T-cell (primary cell): ENCODE measurements around the gene FKBP1B. TPM values are rescaled to one million over a fixed set of nuclear protein-coding genes. Genes with fewer than 3 reads are reported as not detected.
"Not testable (repeated sequence)": the region's sequence is repeated elsewhere in the genome, so short reads cannot be mapped to it uniquely, and the experiment has no call there.

Experiments used
- ATAC-seq, 4 experiments: fragments of 200-7000 bp in 3 of 4; fragments of 150-1000 bp in 1 of 4; cut with Tn5 transposase; replicated peaks in 1 of 4; 1 replicate in 3 of 4; 2 replicates in 1 of 4; pipeline ENCODE4 v1.10.0; 2021; ENCODE audit warnings: moderate library complexity in 3 of 4, mild to moderate bottlenecking in 2 of 4, moderate number of reproducible peaks in 1 of 4
- CTCF ChIA-PET, 2 donors: fragments of 300-600 bp; sonication (Branson Sonifier 250); formaldehyde crosslinking; loops; one replicate each; lab custom pipeline; 2022; ENCODE audit warnings: antibody characterized with exemption in 2 of 2; lab: Charles Lee
- POLR2A ChIA-PET, 2 donors: fragments of 300-600 bp; sonication (Branson Sonifier 250); formaldehyde crosslinking; loops; one replicate each; lab custom pipeline; 2022; ENCODE audit warnings: antibody characterized with exemption in 2 of 2; lab: Charles Lee
- DNase-seq, 35 experiments: peaks; one replicate each; pipeline versions ENCODE4 v3.0.0 to v3.0.0-alpha.2; 2013 to 2023
- H3K27ac ChIP-seq: one replicate; pipeline ENCODE4 v1.5.1; 2013; ENCODE audit warnings: low read length
- H3K27me3 ChIP-seq, 2 experiments: replicated peaks in 1 of 2; 1 replicate in 1 of 2; 2 replicates in 1 of 2; pipeline versions ENCODE4 v1.6.1 to v1.7.0; 2013; ENCODE audit warnings: low read length in 1 of 2, mixed read lengths in 1 of 2; ENCODE audit not compliant: control insufficient read depth in 2 of 2, insufficient read depth in 2 of 2; ENCODE audit errors: extremely low read depth in 1 of 2
- H3K36me3 ChIP-seq, 2 donors: 1 replicate in 1 of 2; 2 replicates in 1 of 2; pipeline versions ENCODE4 v1.6.1 to v1.7.0; 2013; ENCODE audit warnings: low read length in 1 of 2; ENCODE audit not compliant: control insufficient read depth in 2 of 2, insufficient read depth in 1 of 2; ENCODE audit errors: extremely low read depth in 1 of 2
- H3K4me1 ChIP-seq, 2 experiments: 1 replicate in 1 of 2; 2 replicates in 1 of 2; pipeline versions ENCODE4 v1.6.1 to v1.7.0; 2013; ENCODE audit warnings: low read length in 2 of 2, mixed read lengths in 1 of 2; ENCODE audit not compliant: insufficient read depth in 2 of 2, control insufficient read depth in 1 of 2; ENCODE audit errors: extremely low read depth in 1 of 2
- H3K4me3 ChIP-seq, 2 donors: 1 replicate in 1 of 2; 2 replicates in 1 of 2; pipeline versions ENCODE4 v1.5.1 to v1.7.0; 2013; ENCODE audit warnings: mild to moderate bottlenecking in 2 of 2, low read length in 1 of 2, moderate library complexity in 1 of 2; ENCODE audit not compliant: control insufficient read depth in 1 of 2; ENCODE audit errors: extremely low read depth in 1 of 2
- H3K9me3 ChIP-seq: 2 replicates; pipeline ENCODE4 v1.7.0; 2013
- H3K27ac Mint-ChIP-seq, 2 donors: one replicate each; pipeline ENCODE4 v1.8.0; 2020 to 2021; ENCODE audit warnings: mild to moderate bottlenecking in 2 of 2, mixed read lengths in 2 of 2
- H3K27me3 Mint-ChIP-seq, 2 donors: one replicate each; pipeline ENCODE4 v1.8.0; 2021 to 2022; ENCODE audit warnings: mixed read lengths in 2 of 2
- H3K36me3 Mint-ChIP-seq: one replicate; pipeline ENCODE4 v1.8.0; 2021; ENCODE audit warnings: mixed read lengths
- H3K4me1 Mint-ChIP-seq, 3 donors: one replicate each; pipeline ENCODE4 v1.8.0; 2020 to 2022; ENCODE audit warnings: mixed read lengths in 3 of 3, mild to moderate bottlenecking in 1 of 3
- H3K4me3 Mint-ChIP-seq, 3 donors: one replicate each; pipeline ENCODE4 v1.8.0; 2020 to 2022; ENCODE audit warnings: mild to moderate bottlenecking in 3 of 3, mixed read lengths in 3 of 3, moderate library complexity in 3 of 3
- H3K9me3 Mint-ChIP-seq, 3 donors: one replicate each; pipeline ENCODE4 v1.8.0; 2020 to 2022; ENCODE audit warnings: mixed read lengths in 3 of 3
- WGBS: methylation state at CpG from one replicate; pipeline ENCODE4 v1.1.5; 2013; ENCODE audit warnings: missing lambda C conversion rate; ENCODE audit not compliant: insufficient coverage; 5-methylcytosine and 5-hydroxymethylcytosine counted together
- total RNA-seq, 35 experiments: library from RNA in 6 of 35; stranded (reverse) in 6 of 35; fragments of 120-200 nt in 1 of 35; gene quantifications; one replicate each; pipeline versions ENCODE4 v1.2.1 to v1.2.4 and lab custom pipeline; 2013 to 2026

The FKBP1B gene
- total RNA-seq, 5 donors from 2014 or later (not counting 1 experiment from before 2014, with no cell fraction given), result 1.2 to 1.5 (median 1.2) TPM

DNA sequence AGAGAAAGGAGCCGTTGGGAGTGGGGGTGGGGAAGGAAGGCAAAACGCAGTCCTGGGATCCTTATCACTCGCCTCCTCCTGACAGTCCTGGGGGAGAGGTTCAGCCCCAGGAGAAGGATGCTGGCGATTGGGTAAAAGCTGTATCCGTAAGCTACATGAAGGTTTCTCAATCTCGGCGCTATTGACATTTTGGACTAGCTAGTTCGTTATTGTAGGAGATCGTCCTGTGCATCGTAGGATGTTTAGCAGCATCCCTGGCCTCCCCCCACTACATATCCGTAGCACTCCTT lies 35.6 kb downstream of the FKBP1B start:
- H3K4me1 Mint-ChIP-seq, result peaks cover 13 to 16% (median 15%) of the 10 kb centered on the region in 3 donors
- H3K27ac ChIP-seq, result no peak overlapping the region
- no peaks in the 10 kb centered on the region for H3K9me3 ChIP-seq
- ChIA-PET CTCF (interaction anchor here (0.5 to 3.0 kb wide), 11 partner anchors 8 to 507 kb away, joined by 3 to 55 read pairs (median 6); partner anchors contain the start of genes ATAD2B (in 1 of the 2), PFN4 (in 1 of the 2), SF3B6 (in 1 of the 2) and WDCP (in 1 of the 2)), POLR2A (no interaction called here)
- H3K27me3 ChIP-seq, result peaks cover 0 to 3% of the 10 kb centered on the region in 2 experiments
- H3K4me1 ChIP-seq, result peaks cover 0 to 20% of the 10 kb centered on the region in 2 experiments
- H3K4me3 ChIP-seq, result no peak overlapping the region
- no peak for ATAC-seq
- no peak overlapping the region for H3K27ac Mint-ChIP-seq
- peaks cover 0 to 6% of the 10 kb centered on the region in 2 donors for H3K36me3 ChIP-seq
- WGBS, result 67% methylated on average over 8 of the region's 11 CpGs
- H3K9me3 Mint-ChIP-seq, result no peaks in the 10 kb centered on the region
- no peaks in the 10 kb centered on the region for H3K27me3 Mint-ChIP-seq
- H3K4me3 Mint-ChIP-seq, result peak overlapping the region; percentile 77 to 90 (median 82)
- H3K36me3 Mint-ChIP-seq, result peaks cover 5% of the 10 kb centered on the region
- no peak for DNase-seq

DNA sequence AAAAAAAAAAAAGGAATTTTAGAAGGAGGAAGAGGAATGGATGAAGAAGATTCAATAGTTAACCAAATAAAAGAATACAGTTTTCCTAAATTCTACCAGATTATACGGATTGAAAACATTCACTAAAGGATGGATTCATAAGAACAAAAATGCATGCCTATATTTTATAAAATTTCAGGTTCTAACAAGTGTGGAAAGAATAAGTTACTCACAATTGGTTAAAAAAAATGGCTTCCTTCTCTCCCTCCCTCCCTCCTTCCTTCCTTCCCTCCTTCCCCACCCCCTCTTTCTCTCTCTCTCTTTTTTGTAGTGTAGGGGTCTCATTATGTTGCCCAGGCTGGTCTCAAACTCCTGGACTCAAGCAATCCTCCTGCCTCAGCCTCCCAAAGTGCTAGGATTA lies 36.7 kb downstream of the FKBP1B start:
- Mint-ChIP-seq H3K36me3 (peaks cover 9% of the 10 kb centered on the region), H3K27me3 (no peaks in the 10 kb centered on the region), H3K4me3 (peak overlapping the region in 1 of 3 donors; percentile 27), H3K4me1 (peaks cover 13 to 16% (median 15%) of the 10 kb centered on the region in 3 donors), H3K27ac (no peak overlapping the region), H3K9me3 (no peaks in the 10 kb centered on the region)
- H3K9me3 ChIP-seq, result no peaks in the 10 kb centered on the region
- peaks cover 0 to 6% of the 10 kb centered on the region in 2 donors for H3K36me3 ChIP-seq
- H3K4me1 ChIP-seq, result peaks cover 0 to 20% of the 10 kb centered on the region in 2 experiments
- no CpG with 5 or more reads among the region's 1 CpG for WGBS
- CTCF ChIA-PET, result no interaction called here
- H3K27ac ChIP-seq, result no peak overlapping the region
- DNase-seq, result no peak
- POLR2A ChIA-PET, result no interaction called here
- peaks cover 0 to 3% of the 10 kb centered on the region in 2 experiments for H3K27me3 ChIP-seq
- no peak overlapping the region for H3K4me3 ChIP-seq
- ATAC-seq, result no peak

DNA sequence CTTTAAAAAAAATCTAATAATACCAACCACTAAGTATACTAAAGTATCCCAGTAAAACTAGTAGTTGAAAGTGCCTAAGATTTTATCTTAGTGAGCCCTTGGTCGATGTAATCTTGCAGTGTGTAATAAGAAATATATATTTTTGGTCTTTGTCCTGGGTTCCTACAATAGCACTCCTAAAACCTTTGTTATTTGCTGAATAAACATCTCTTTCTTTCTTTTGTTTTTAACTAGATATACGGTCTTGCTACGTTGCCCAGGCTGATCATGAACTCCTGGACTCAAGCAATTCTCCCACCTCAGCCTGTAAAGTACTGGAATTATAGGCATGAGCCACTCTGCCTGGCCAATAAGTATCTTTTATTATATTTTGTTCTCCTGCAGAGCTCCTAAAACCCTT lies 37.5 kb downstream of the FKBP1B start:
- DNase-seq, result no peak
- Mint-ChIP-seq H3K9me3 (no peaks in the 10 kb centered on the region), H3K36me3 (peaks cover 6% of the 10 kb centered on the region), H3K27me3 (no peaks in the 10 kb centered on the region), H3K27ac (no peak overlapping the region), H3K4me1 (peaks cover 13 to 16% (median 15%) of the 10 kb centered on the region in 3 donors), H3K4me3 (no peak overlapping the region)
- Histone ChIP-seq H3K27ac (no peak overlapping the region), H3K4me3 (no peak overlapping the region), H3K27me3 (peaks cover 0 to 3% of the 10 kb centered on the region in 2 experiments), H3K9me3 (no peaks in the 10 kb centered on the region), H3K36me3 (peaks cover 0 to 6% of the 10 kb centered on the region in 2 donors), H3K4me1 (peaks cover 0 to 20% of the 10 kb centered on the region in 2 experiments)
- no CpG with 5 or more reads among the region's 3 CpGs for WGBS
- ATAC-seq, result no peak
- ChIA-PET CTCF (interaction anchor here (0.7 to 1.3 kb wide), 2 partner anchors 10 kb away, joined by 3 read pairs; no protein-coding TSS in a partner anchor), POLR2A (interaction anchor here in 1 of 2 donors (0.6 kb wide), 1 partner anchor 106 kb away, joined by 3 read pairs; no protein-coding TSS in a partner anchor)

DNA sequence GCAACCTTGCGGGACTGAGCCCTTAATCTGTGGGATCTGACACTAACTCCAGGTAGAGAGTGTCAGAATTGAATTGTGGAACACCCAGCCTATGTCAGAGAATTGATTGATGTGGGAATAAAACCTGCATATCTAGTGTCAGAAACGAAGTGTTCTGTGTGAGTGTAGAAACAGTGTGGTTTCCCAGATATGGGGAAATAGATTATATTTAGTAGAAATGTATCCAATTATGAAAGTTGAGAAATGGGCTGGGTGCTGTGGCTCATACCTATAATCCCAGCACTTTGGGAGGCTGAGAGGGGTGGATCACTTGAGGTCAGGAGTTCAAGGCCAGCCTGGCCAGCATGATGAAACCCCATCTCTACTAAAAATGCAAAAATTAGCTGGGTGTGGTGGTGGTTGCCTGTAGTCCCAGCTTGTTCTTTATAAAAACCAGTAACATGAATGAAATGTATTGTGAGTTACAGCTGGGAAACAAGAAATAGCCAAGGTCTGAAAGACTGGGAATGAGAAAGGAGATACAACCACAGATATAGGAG lies 39.3 kb downstream of the FKBP1B start:
- H3K27ac ChIP-seq, result no peak overlapping the region
- no peak for ATAC-seq
- H3K9me3 ChIP-seq, result no peaks in the 10 kb centered on the region
- H3K4me1 ChIP-seq, result peaks cover 0 to 13% of the 10 kb centered on the region in 2 experiments
- POLR2A ChIA-PET, result no interaction called here
- peaks cover 0 to 2% of the 10 kb centered on the region in 2 donors for H3K36me3 ChIP-seq
- H3K36me3 Mint-ChIP-seq, result peaks cover 15% of the 10 kb centered on the region
- H3K4me1 Mint-ChIP-seq, result peaks cover 8 to 10% (median 8%) of the 10 kb centered on the region in 3 donors
- DNase-seq, result no peak
- CTCF ChIA-PET, result no interaction called here
- WGBS, result 92% methylated on average over 2 of the region's 2 CpGs
- H3K4me3 Mint-ChIP-seq, result no peak overlapping the region
- H3K27me3 Mint-ChIP-seq, result no peaks in the 10 kb centered on the region
- H3K27ac Mint-ChIP-seq, result no peak overlapping the region
- no peaks in the 10 kb centered on the region for H3K9me3 Mint-ChIP-seq
- H3K27me3 ChIP-seq, result peaks cover 0 to 3% of the 10 kb centered on the region in 2 experiments
- no peak overlapping the region for H3K4me3 ChIP-seq

DNA sequence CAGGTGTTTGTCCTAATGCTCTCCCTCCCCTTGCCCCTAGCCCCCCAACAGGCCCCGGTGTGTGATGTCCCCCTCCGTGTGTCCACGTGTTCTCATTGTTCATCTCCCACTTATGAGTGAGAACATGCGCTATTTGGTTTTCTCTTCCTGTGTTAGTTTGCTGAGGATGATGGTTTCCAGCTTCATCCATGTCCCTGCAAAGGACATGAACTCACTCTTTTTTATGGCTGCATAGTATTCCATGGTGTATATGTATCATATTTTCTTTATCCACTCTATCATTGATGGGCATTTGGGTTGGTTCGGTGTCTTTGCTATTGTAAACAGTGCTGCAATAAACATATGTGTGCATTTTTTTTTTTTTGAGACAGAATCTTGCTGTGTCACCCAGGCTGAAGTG lies 43.7 kb downstream of the FKBP1B start:
- H3K9me3 Mint-ChIP-seq, H3K4me3 ChIP-seq, H3K9me3 ChIP-seq, H3K27ac ChIP-seq, H3K27me3 Mint-ChIP-seq, H3K4me1 ChIP-seq, CTCF ChIA-PET, ATAC-seq, H3K27ac Mint-ChIP-seq, H3K4me1 Mint-ChIP-seq, DNase-seq, H3K27me3 ChIP-seq, H3K4me3 Mint-ChIP-seq: not testable (repeated sequence)
- no CpG with 5 or more reads among the region's 5 CpGs for WGBS
- peaks cover 43% of the 10 kb centered on the region for H3K36me3 Mint-ChIP-seq
- H3K36me3 ChIP-seq, result peaks cover 0 to 17% of the 10 kb centered on the region in 2 donors
- POLR2A ChIA-PET, result interaction anchor here in 1 of 2 donors (0.6 kb wide), 1 partner anchor 54 kb away, joined by 5 read pairs; no protein-coding TSS in a partner anchor

DNA sequence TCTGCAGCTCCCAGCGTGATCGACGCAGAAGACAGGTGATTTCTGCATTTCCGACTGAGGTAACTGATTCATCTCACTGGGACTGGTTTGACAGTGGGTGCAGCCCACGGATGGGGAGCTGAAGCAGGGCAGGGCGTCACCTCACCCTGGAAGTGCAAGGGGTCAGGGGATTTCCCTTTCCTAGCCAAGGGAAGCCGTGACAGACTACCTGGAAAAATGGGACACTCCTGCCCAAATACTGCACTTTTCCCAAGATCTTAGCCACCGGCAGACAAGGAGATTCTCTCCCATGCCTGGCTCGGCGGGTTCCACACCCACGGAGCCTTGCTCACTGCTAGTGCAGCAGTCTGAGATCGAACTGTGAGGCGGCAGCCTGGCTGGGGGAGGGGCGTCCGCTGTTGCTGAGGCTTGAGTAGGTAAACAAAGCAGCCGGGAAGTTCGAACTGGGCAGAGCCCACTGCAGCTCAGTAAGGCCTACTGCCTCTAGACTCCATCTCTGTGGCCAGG lies 45.7 kb downstream of the FKBP1B start:
- H3K9me3 Mint-ChIP-seq, H3K9me3 ChIP-seq, H3K27me3 ChIP-seq, H3K27ac ChIP-seq, H3K4me3 Mint-ChIP-seq, DNase-seq, POLR2A ChIA-PET, ATAC-seq, H3K4me3 ChIP-seq, H3K4me1 ChIP-seq, H3K27me3 Mint-ChIP-seq, H3K27ac Mint-ChIP-seq, H3K4me1 Mint-ChIP-seq: not testable (repeated sequence)
- peaks cover 51% of the 10 kb centered on the region for H3K36me3 Mint-ChIP-seq
- H3K36me3 ChIP-seq, result peaks cover 0 to 15% of the 10 kb centered on the region in 2 donors
- CTCF ChIA-PET, result interaction anchor here in 1 of 2 donors (0.6 kb wide), 1 partner anchor 12 kb away, joined by 4 read pairs; no protein-coding TSS in a partner anchor
- WGBS, result 96% methylated on average over 10 of the region's 17 CpGs
